ENCODE results near the gene RTN3.

DNA sequence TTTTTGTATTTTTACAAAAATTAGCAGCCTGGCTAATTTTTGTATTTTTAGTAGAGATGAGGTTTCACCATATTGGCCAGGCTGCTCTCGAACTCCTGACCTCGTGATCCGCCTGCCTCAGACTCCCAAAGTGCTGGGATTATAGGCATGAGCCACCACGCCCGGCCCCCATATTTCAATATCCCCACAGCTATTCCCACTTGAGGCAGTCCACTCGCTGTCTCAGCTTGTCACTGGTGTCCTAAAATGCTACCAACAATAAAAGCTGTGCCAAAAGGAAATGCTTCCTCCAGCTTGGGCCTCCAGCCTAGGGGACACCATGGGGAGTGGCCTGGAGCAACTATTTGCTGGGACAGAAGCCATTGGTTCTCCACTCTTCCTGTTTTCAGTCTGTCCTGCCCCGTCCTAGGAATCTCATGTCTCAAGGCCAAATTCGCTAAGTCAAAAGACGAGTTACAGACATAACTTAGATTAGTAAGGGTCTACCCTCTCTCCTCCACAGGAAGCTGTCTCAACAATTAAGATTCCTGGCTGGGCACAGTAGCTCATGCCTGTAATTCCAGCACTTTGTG is 124.6 kb downstream of the RTN3 start:
- TF ChIP-seq, protein P1, sequence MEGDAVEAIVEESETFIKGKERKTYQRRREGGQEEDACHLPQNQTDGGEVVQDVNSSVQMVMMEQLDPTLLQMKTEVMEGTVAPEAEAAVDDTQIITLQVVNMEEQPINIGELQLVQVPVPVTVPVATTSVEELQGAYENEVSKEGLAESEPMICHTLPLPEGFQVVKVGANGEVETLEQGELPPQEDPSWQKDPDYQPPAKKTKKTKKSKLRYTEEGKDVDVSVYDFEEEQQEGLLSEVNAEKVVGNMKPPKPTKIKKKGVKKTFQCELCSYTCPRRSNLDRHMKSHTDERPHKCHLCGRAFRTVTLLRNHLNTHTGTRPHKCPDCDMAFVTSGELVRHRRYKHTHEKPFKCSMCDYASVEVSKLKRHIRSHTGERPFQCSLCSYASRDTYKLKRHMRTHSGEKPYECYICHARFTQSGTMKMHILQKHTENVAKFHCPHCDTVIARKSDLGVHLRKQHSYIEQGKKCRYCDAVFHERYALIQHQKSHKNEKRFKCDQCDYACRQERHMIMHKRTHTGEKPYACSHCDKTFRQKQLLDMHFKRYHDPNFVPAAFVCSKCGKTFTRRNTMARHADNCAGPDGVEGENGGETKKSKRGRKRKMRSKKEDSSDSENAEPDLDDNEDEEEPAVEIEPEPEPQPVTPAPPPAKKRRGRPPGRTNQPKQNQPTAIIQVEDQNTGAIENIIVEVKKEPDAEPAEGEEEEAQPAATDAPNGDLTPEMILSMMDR (conservative IDR thresholded peaks at IDR 0.05; ENCODE audit: low read depth, low read length), result no peak
- no peak for TF ChIP-seq EZH2 (IDR thresholded peaks at IDR 0.05; ENCODE audit: borderline replicate concordance, low read depth, low read length, poor library complexity, severe bottlenecking)
